K562 (cell line): ENCODE measurements around the gene SLC6A9. TPM values are rescaled to one million over a fixed set of nuclear protein-coding genes. Genes with fewer than 3 reads are reported as not detected.
A peak's percentile ranks its signal among the peaks of the same experiment; 100 is the strongest.

Source experiments
- DLX4 ChIP-seq: fragments of 250-450 bp; sonication (Bioruptor Pico); IDR thresholded peaks from 2 replicates; pipeline ENCODE4 v1.6.1; 2021; ENCODE audit warnings: mild to moderate bottlenecking
- FOXJ2 ChIP-seq: fragments of 200-800 bp; sonication (Bioruptor generic); IDR thresholded peaks from 2 replicates; pipeline ENCODE4 v1.6.1; 2016; ENCODE audit warnings: missing genetic modification characterization, missing compliant biosample characterization
- FOXK2 ChIP-seq, 2 experiments: fragments of 450-650 bp; IDR thresholded peaks in 1 of 2; conservative IDR thresholded peaks in 1 of 2; 2 replicates each; pipeline ENCODE4 v1.6.1; 2016; ENCODE audit warnings: low read depth in 2 of 2, mild to moderate bottlenecking in 1 of 2
- HDAC6 ChIP-seq: IDR thresholded peaks from 2 replicates; pipeline ENCODE4 v1.6.1; 2012; ENCODE audit warnings: low read depth, mild to moderate bottlenecking, control low read depth, inconsistent platforms, low read length, moderate library complexity
- HMGXB4 ChIP-seq: sonication (generic); formaldehyde crosslinking; IDR thresholded peaks from 2 replicates; pipeline ENCODE4 v1.8.1; 2023; ENCODE audit warnings: mild to moderate bottlenecking, missing genetic modification reagents
- MAFK ChIP-seq: IDR thresholded peaks from 2 replicates; pipeline ENCODE4 v1.6.1; 2011; ENCODE audit warnings: low read length, improper control_type of control experiment
- MAX ChIP-seq: sonication (generic); formaldehyde crosslinking; IDR thresholded peaks from 2 replicates; pipeline ENCODE4 v1.9.0; 2022; ENCODE audit warnings: mild to moderate bottlenecking, missing genetic modification reagents
- MTA1 ChIP-seq: fragments of 450-650 bp; IDR thresholded peaks from 2 replicates; pipeline ENCODE4 v1.6.1; 2017; ENCODE audit warnings: borderline replicate concordance
- MXD1 ChIP-seq: fragments of 250-450 bp; sonication (Bioruptor Pico); IDR thresholded peaks from 2 replicates; pipeline ENCODE4 v1.8.0; 2021; ENCODE audit warnings: borderline replicate concordance, mild to moderate bottlenecking, moderate library complexity; ENCODE audit not compliant: poor library complexity, severe bottlenecking
- NFXL1 ChIP-seq: fragments of 450-650 bp; formaldehyde crosslinking; IDR thresholded peaks from 2 replicates; pipeline ENCODE4 v1.4.0; 2021; ENCODE audit warnings: mild to moderate bottlenecking
- RNF2 ChIP-seq: sonication (generic); IDR thresholded peaks from 2 replicates; pipeline ENCODE4 v1.6.1; 2016
- TCF15 ChIP-seq: fragments of 250-450 bp; sonication (Bioruptor Pico); IDR thresholded peaks from 2 replicates; pipeline ENCODE4 v1.8.0; 2022; ENCODE audit warnings: moderate library complexity, mild to moderate bottlenecking, inconsistent platforms
- ZBTB49 ChIP-seq: sonication (generic); formaldehyde crosslinking; IDR thresholded peaks from 2 replicates; pipeline ENCODE4 v1.8.0; 2022; ENCODE audit warnings: missing genetic modification reagents, mild to moderate bottlenecking, borderline replicate concordance
- ZC3H4 ChIP-seq: sonication (generic); formaldehyde crosslinking; IDR thresholded peaks from 2 replicates; pipeline ENCODE4 v1.9.0; 2021; ENCODE audit warnings: missing genetic modification reagents, borderline replicate concordance
- ZNF395 ChIP-seq: fragments of 200-800 bp; sonication (Bioruptor generic); IDR thresholded peaks from 2 replicates; pipeline ENCODE4 v1.6.1; 2017; ENCODE audit warnings: missing genetic modification characterization, missing compliant biosample characterization
- ZNF77 ChIP-seq: fragments of 250-450 bp; sonication (Bioruptor Pico); IDR thresholded peaks from 2 replicates; pipeline ENCODE4 v1.5.0; 2020
- polyA plus RNA-seq, 8 experiments: library from polyadenylated mRNA; depleted of rRNA in 4 of 8; stranded (reverse) in 5 of 8; unstranded in 3 of 8; fragments of >200 nt; fragmentation: Nextera tagmentation in 2 of 8; fragmentation: Illumina TruSeq in 1 of 8; extraction: Ambion mirVana in 2 of 8; extraction: Trizol in 1 of 8; gene quantifications; 2 replicates each; pipeline versions ENCODE4 v1.2.1 to v1.2.3, GENCODE V29; 2011 to 2014; ENCODE audit warnings: inconsistent platforms in 1 of 8, missing spikeins in 1 of 8
- total RNA-seq, 7 experiments: library from RNA; depleted of rRNA in 6 of 7; stranded (reverse); fragments of >200 nt in 6 of 7; fragmentation: Illumina TruSeq in 2 of 7; extraction: Trizol in 2 of 7; gene quantifications; 2 replicates each; pipeline versions ENCODE4 v1.2.1 to v1.2.3, GENCODE V29; 2011 to 2021; ENCODE audit warnings: low replicate concordance in 1 of 7

Gene SLC6A9
- total and polyA plus RNA-seq, 9 of the 15 experiments (the other 6 are each of a cell fraction or from before 2014, with no cell fraction given), result 0.17 to 18.7 (median 2.9) TPM

- TF ChIP-seq HDAC6 (no peak), HMGXB4 (no peak), MTA1 (no peak), MAX (CRISPR knock-in tag) (peak; percentile 61), RNF2 (no peak), NFXL1 (CRISPR knock-in tag) (no peak), ZC3H4 (no peak), ZBTB49 (CRISPR knock-in tag) (0 out of 2 replicates have a peak, but pooled peaks have one; percentile 8), MXD1 (CRISPR knock-in tag) (no peak), FOXJ2 (tag) (no peak), ZNF395 (CRISPR knock-in tag) (no peak), ZNF77 (CRISPR knock-in tag) (no peak), MAFK (peak; percentile 62), DLX4 (no peak), FOXK2 (conservative IDR thresholded peaks at IDR 0.05 in 1 of 2, IDR thresholded peaks at IDR 0.05 in 1 of 2; ENCODE audit: low read depth in 2 of 2) (peak; percentile 30 to 54), TCF15 (CRISPR knock-in tag) (no peak)
Observed at GRCh38 chr1:44036409-44037139, 5.3 kb upstream of the SLC6A9 start (continued).
